Endothelial cell of umbilical vein (primary cell): ENCODE data around the gene MOAP1. TPM values are rescaled to one million over a fixed set of nuclear protein-coding genes. Genes with fewer than 3 reads are reported as not detected.

Source experiments
- BruUV-seq: library from RNA; stranded (reverse); fragments of 400-500 nt; replicated peaks from 2 replicates; lab custom pipeline; 2021; lab: Mats Ljungman, UMichigan
- CTCF ChIA-PET: fragments of 300-600, 350-600 bp; sonication (Branson Sonifier 250); formaldehyde crosslinking; loops from one replicate; lab custom pipeline; 2021; ENCODE audit warnings: antibody characterized with exemption, inconsistent platforms; lab: Charles Lee
- POLR2A ChIA-PET: fragments of 300-600, 350-600 bp; sonication (Branson Sonifier 250); formaldehyde crosslinking; loops from one replicate; lab custom pipeline; 2021; ENCODE audit warnings: antibody characterized with exemption, inconsistent platforms; lab: Charles Lee
- DNase-seq: peaks from one replicate; pipeline ENCODE4 v3.0.0-alpha.2; 2011; ENCODE audit warnings: low read depth, low spot score
- FAIRE-seq: peaks from 2 replicates; lab custom pipeline; 2011; peaks lifted over from hg19 to GRCh38; lab: Jason Lieb, UNC
- H2AFZ ChIP-seq: 2 replicates; pipeline ENCODE4 v1.6.0; 2012; ENCODE audit warnings: low read depth, low read length, control low read depth, inconsistent platforms
- H3K27ac ChIP-seq: 2 replicates; pipeline ENCODE4 v1.5.1; 2011; ENCODE audit warnings: low read depth, mild to moderate bottlenecking, control low read depth, low read length, moderate library complexity; ENCODE audit not compliant: insufficient read depth
- H3K27me3 ChIP-seq, 2 experiments: 2 replicates each; pipeline versions ENCODE4 v1.6.0 to v1.6.1; 2011; ENCODE audit warnings: low read length in 2 of 2, mixed read lengths in 1 of 2; ENCODE audit not compliant: control insufficient read depth in 2 of 2, insufficient read depth in 2 of 2
- H3K36me3 ChIP-seq, 2 experiments: 2 replicates in 1 of 2; 3 replicates in 1 of 2; pipeline ENCODE4 v1.5.1; 2011; ENCODE audit warnings: low read length in 2 of 2, mild to moderate bottlenecking in 1 of 2, moderate library complexity in 1 of 2; ENCODE audit not compliant: control insufficient read depth in 2 of 2, insufficient read depth in 2 of 2; ENCODE audit errors: extremely low read depth in 1 of 2
- H3K4me1 ChIP-seq: 3 replicates; pipeline ENCODE4 v1.5.1; 2011; ENCODE audit warnings: mild to moderate bottlenecking, low read length; ENCODE audit not compliant: control insufficient read depth, insufficient read depth; ENCODE audit errors: extremely low read depth
- H3K4me2 ChIP-seq: 2 replicates; pipeline ENCODE4 v1.6.1; 2011; ENCODE audit warnings: low read length, control low read depth, mixed read lengths; ENCODE audit not compliant: insufficient read depth
- H3K4me3 ChIP-seq, 3 experiments: fragments of 200-600 bp in 1 of 3; sonication (generic), shearing (Covaris generic) in 1 of 3; replicated peaks in 1 of 3; 2 replicates each; pipeline ENCODE4 v1.5.1; 2011 to 2016; ENCODE audit warnings: control low read depth in 3 of 3, low read length in 3 of 3, mild to moderate bottlenecking in 2 of 3, inconsistent platforms in 1 of 3, low read depth in 1 of 3, moderate library complexity in 1 of 3; ENCODE audit not compliant: insufficient read depth in 1 of 3
- H3K79me2 ChIP-seq: 2 replicates; pipeline ENCODE4 v1.6.0; 2012; ENCODE audit warnings: low read length, inconsistent platforms; ENCODE audit not compliant: control insufficient read depth, insufficient read depth
- H3K9ac ChIP-seq: replicated peaks from 2 replicates; pipeline ENCODE3; 2011; ENCODE audit warnings: low read length, control low read depth; ENCODE audit not compliant: insufficient read depth; ENCODE audit errors: extremely low read depth
- H3K9me1 ChIP-seq: replicated peaks from 3 replicates; pipeline ENCODE4 v1.6.0; 2011; ENCODE audit warnings: mild to moderate bottlenecking, low read length; ENCODE audit not compliant: control insufficient read depth, insufficient read depth; ENCODE audit errors: extremely low read depth
- H3K9me3 ChIP-seq: replicated peaks from 2 replicates; pipeline ENCODE4 v1.5.1; 2012; ENCODE audit warnings: low read length, inconsistent platforms; ENCODE audit not compliant: control insufficient read depth, insufficient read depth
- H4K20me1 ChIP-seq: replicated peaks from 2 replicates; pipeline ENCODE3; 2011; ENCODE audit warnings: mild to moderate bottlenecking, low read length; ENCODE audit not compliant: control insufficient read depth, insufficient read depth; ENCODE audit errors: extremely low read depth
- EZH2 ChIP-seq: IDR thresholded peaks from 2 replicates; pipeline ENCODE4 v1.6.1; 2012; ENCODE audit warnings: borderline replicate concordance, low read depth, mild to moderate bottlenecking, moderate library complexity, low read length, inconsistent platforms; ENCODE audit not compliant: severe bottlenecking
- FOS ChIP-seq: IDR thresholded peaks from 2 replicates; pipeline ENCODE4 v1.6.1; 2011; ENCODE audit warnings: mild to moderate bottlenecking, low read length, moderate library complexity, borderline replicate concordance; ENCODE audit not compliant: insufficient read depth
- GATA2 ChIP-seq: IDR thresholded peaks from 2 replicates; pipeline ENCODE4 v1.7.0; 2011; ENCODE audit warnings: low read depth, mild to moderate bottlenecking, moderate library complexity, mixed read lengths, low read length; ENCODE audit not compliant: insufficient read length, insufficient read depth
- JUN ChIP-seq: IDR thresholded peaks from 2 replicates; pipeline ENCODE4 v1.6.1; 2011; ENCODE audit warnings: borderline replicate concordance, low read depth; ENCODE audit not compliant: insufficient read length, insufficient read depth
- MYC ChIP-seq: IDR thresholded peaks from one replicate; pipeline ENCODE4 v1.6.1; 2011; ENCODE audit warnings: mild to moderate bottlenecking, low read depth, low read length
- POLR2A ChIP-seq: IDR thresholded peaks from 2 replicates; pipeline ENCODE4 v1.6.1; 2012; ENCODE audit warnings: low read depth, mild to moderate bottlenecking, control low read depth, low read length
- POLR2AphosphoS5 ChIP-seq: IDR thresholded peaks from 2 replicates; pipeline ENCODE4 v1.6.1; 2012; ENCODE audit warnings: low read depth, mild to moderate bottlenecking, control low read depth, low read length, moderate library complexity; ENCODE audit not compliant: insufficient read depth
- dilution Hi-C: fragments of 300-500 bp; cut with MboI; formaldehyde crosslinking; loops from one replicate; pipeline ENCODE4 v1.15.0; 2019; ENCODE audit warnings: low sequenced_read_pairs; ENCODE audit not compliant: extremely low pct_ligation_motif_present
- intact Hi-C: fragments of 100-400 bp; cut with micrococcal nuclease; formaldehyde crosslinking; loops from one replicate; pipeline ENCODE4 v1.10.0; 2022
- polyA plus RNA-seq, 4 experiments: library from polyadenylated mRNA; depleted of rRNA in 3 of 4; stranded (reverse) in 3 of 4; unstranded in 1 of 4; fragments of >200 nt; gene quantifications; 2 replicates each; pipeline versions ENCODE4 v1.2.1 to v1.2.3, GENCODE V29; 2011 to 2012; ENCODE audit warnings: missing spikeins in 1 of 4
- total RNA-seq: library from RNA; stranded (reverse); gene quantifications from 2 replicates; pipeline ENCODE4 v1.2.3, GENCODE V29; 2021
- TF ChIP-seq, protein P1 (sequence below), 2 donors: IDR thresholded peaks; 1 replicate in 1 of 2; 2 replicates in 1 of 2; pipeline ENCODE4 v1.5.1; 2011; ENCODE audit warnings: low read length in 2 of 2, mild to moderate bottlenecking in 2 of 2, moderate library complexity in 2 of 2, control low read depth in 1 of 2, inconsistent platforms in 1 of 2, low read depth in 1 of 2; ENCODE audit not compliant: insufficient read depth in 1 of 2; ENCODE audit errors: extremely low read depth in 1 of 2
- TF ChIP-seq, protein P2 (sequence below): IDR thresholded peaks from 2 replicates; pipeline ENCODE4 v1.6.1; 2011; ENCODE audit not compliant: insufficient read depth, insufficient read length

MOAP1 gene
- total and polyA plus RNA-seq, 2 donors (not counting 3 experiments of a cell fraction or from before 2014, with no cell fraction given): 15.0 to 21.0 TPM

DNA sequence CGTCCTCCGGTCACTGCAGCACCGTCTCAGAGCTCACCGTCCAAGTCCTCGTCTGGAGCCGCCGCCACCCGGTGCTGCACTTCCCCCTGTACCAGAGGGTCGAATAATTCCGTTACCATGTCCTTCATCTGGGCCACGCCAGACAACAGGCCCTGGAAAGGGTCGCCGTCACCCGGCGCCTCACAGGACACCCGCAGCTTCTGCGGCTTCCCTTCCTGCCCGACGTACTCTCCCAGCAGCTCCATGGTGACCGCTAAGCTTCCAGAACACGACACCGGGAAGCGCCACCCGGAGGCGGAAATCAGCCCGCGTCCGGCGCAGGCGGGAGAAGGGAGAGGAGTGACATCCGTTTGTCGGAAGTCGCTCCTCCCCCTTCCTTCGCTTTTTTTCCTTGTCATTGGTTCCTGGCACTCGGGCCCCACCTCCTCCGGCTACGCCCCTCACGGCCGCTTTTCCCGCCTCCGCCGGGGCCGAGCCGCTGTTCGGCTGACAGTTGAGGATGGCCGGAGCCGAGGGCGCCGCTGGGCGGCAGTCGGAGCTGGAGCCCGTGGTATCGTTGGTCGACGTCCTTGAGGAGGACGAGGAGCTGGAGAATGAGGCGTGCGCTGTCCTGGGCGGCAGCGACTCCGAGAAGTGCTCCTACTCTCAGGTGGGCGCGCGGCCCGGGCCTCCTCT is 22.2 kb upstream of the MOAP1 start, which contains the start of the genes GON7 and UBR7:
Gene GON7, minus strand, starts transcription at position 273 of the 675 bp plus-strand sequence. Its CDS starts 28 bp downstream, at position 245.
Gene UBR7, plus strand, starts transcription at position 464 of the 675 bp plus-strand sequence. Its CDS starts 36 bp downstream, at position 500.
- Histone ChIP-seq H4K20me1 (no peaks in the 10 kb centered on the region), H3K9me3 (no peaks in the 10 kb centered on the region), H3K4me1 (peaks cover 12% of the 10 kb centered on the region), H2AFZ (peak within 1 kb of the TSS; percentile 83), H3K27ac (peak within 1 kb of the TSS; percentile 79), H3K27me3 (no peaks in the 10 kb centered on the region), H3K4me2 (peak within 1 kb of the TSS; percentile 91), H3K36me3 (no peaks in the 10 kb centered on the region), H3K4me3 (peak within 1 kb of the TSS; percentile 77 to 88 (median 77)), H3K79me2 (peaks cover 38% of the 10 kb centered on the region), H3K9me1 (no peaks in the 10 kb centered on the region), H3K9ac (peak within 1 kb of the TSS; percentile 85)
- DNase-seq: peak; percentile 97
- ChIA-PET POLR2A (interaction anchor here (1.0 to 1.6 kb wide), 4 partner anchors 10 to 125 kb away, joined by 3 to 8 read pairs (median 6); partner anchors contain the start of genes LYSET and MOAP1), CTCF (interaction anchor here (0.8 to 2.6 kb wide), 23 partner anchors 9 to 793 kb away, joined by 3 to 33 read pairs (median 5); partner anchors contain the start of genes ITPK1, LYSET and MOAP1)
- TF ChIP-seq, protein P1, sequence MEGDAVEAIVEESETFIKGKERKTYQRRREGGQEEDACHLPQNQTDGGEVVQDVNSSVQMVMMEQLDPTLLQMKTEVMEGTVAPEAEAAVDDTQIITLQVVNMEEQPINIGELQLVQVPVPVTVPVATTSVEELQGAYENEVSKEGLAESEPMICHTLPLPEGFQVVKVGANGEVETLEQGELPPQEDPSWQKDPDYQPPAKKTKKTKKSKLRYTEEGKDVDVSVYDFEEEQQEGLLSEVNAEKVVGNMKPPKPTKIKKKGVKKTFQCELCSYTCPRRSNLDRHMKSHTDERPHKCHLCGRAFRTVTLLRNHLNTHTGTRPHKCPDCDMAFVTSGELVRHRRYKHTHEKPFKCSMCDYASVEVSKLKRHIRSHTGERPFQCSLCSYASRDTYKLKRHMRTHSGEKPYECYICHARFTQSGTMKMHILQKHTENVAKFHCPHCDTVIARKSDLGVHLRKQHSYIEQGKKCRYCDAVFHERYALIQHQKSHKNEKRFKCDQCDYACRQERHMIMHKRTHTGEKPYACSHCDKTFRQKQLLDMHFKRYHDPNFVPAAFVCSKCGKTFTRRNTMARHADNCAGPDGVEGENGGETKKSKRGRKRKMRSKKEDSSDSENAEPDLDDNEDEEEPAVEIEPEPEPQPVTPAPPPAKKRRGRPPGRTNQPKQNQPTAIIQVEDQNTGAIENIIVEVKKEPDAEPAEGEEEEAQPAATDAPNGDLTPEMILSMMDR (IDR thresholded peaks at IDR 0.05; ENCODE audit: extremely low read depth in 1 of 2, insufficient read depth in 1 of 2, low read depth in 1 of 2, low read length in 2 of 2): peak in 1 of 2 donors; percentile 12
- TF ChIP-seq POLR2A: peak; percentile 76
- TF ChIP-seq POLR2AphosphoS5: peak; percentile 81
- TF ChIP-seq JUN: no peak
- TF ChIP-seq EZH2: no peak
- TF ChIP-seq MYC: no peak
- TF ChIP-seq FOS: no peak
- TF ChIP-seq GATA2: no peak
- TF ChIP-seq, protein P2, sequence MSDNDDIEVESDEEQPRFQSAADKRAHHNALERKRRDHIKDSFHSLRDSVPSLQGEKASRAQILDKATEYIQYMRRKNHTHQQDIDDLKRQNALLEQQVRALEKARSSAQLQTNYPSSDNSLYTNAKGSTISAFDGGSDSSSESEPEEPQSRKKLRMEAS: no peak
- BruUV-seq: TSS peak; percentile 46
- peak; percentile 89 for FAIRE-seq
- intact Hi-C loops: loop anchor here (1.0 kb wide), 5 partner anchors 22 to 819 kb away; partner anchors contain the start of genes BTBD7, LYSET and OTUB2
- dilution Hi-C loops: no loop called here
